H1 (cell line): Measurements from ENCODE around the gene DDX18. TPM values are rescaled to one million over a fixed set of nuclear protein-coding genes. Genes with fewer than 3 reads are reported as not detected.

Source experiments
- CTCF ChIA-PET: fragments of 300-600 bp; sonication (Branson Sonifier 250); formaldehyde crosslinking; loops from one replicate; lab custom pipeline; 2021; ENCODE audit not compliant: partially characterized antibody; lab: Charles Lee
- POLR2A ChIA-PET: fragments of 300-600 bp; sonication (Branson Sonifier 250); formaldehyde crosslinking; loops from one replicate; lab custom pipeline; 2021; ENCODE audit warnings: inconsistent platforms; ENCODE audit not compliant: partially characterized antibody; lab: Charles Lee
- DNase-seq, 2 experiments: peaks; one replicate each; pipeline versions ENCODE4 v3.0.0 to v3.0.0-alpha.2; 2010 to 2022; ENCODE audit warnings: low spot score in 2 of 2, low read depth in 1 of 2, mixed read lengths in 1 of 2
- FAIRE-seq: peaks from 2 replicates; lab custom pipeline; 2011; peaks lifted over from hg19 to GRCh38; lab: Jason Lieb, UNC
- H2AFZ ChIP-seq: 2 replicates; pipeline ENCODE4 v1.8.1; 2012; ENCODE audit warnings: low read length, inconsistent platforms
- H2AK5ac ChIP-seq: 2 replicates; pipeline ENCODE4 v1.6.1; 2013; ENCODE audit warnings: low read depth, low read length
- H2BK120ac ChIP-seq: replicated peaks from 2 replicates; pipeline ENCODE3; 2013; ENCODE audit warnings: low read depth, low read length, inconsistent platforms
- H2BK12ac ChIP-seq: 2 replicates; pipeline ENCODE4 v1.6.1; 2013; ENCODE audit warnings: low read depth, low read length
- H2BK15ac ChIP-seq: 2 replicates; pipeline ENCODE4 v1.6.1; 2013; ENCODE audit warnings: low read length
- H2BK20ac ChIP-seq: 2 replicates; pipeline ENCODE4 v1.6.1; 2013; ENCODE audit warnings: low read length
- H2BK5ac ChIP-seq: 2 replicates; pipeline ENCODE4 v1.6.1; 2013; ENCODE audit warnings: low read depth, low read length
- H3K14ac ChIP-seq: 2 replicates; pipeline ENCODE4 v1.6.1; 2013; ENCODE audit warnings: inconsistent platforms; ENCODE audit not compliant: insufficient read length
- H3K18ac ChIP-seq: 2 replicates; pipeline ENCODE4 v1.6.1; 2013; ENCODE audit warnings: low read length; ENCODE audit errors: extremely low read depth
- H3K23ac ChIP-seq: 2 replicates; pipeline ENCODE4 v1.6.1; 2013; ENCODE audit warnings: inconsistent platforms; ENCODE audit not compliant: insufficient read length
- H3K23me2 ChIP-seq: 2 replicates; pipeline ENCODE4 v1.6.1; 2013; ENCODE audit warnings: low read depth, low read length
- H3K27ac ChIP-seq: 2 replicates; pipeline ENCODE4 v1.6.1; 2011; ENCODE audit warnings: low read depth, low read length, inconsistent platforms
- H3K27me3 ChIP-seq, 4 experiments: replicated peaks in 1 of 4; 1 replicate in 1 of 4; 2 replicates in 3 of 4; pipeline versions ENCODE4 v1.6.1 to v1.8.1; 2011 to 2013; ENCODE audit warnings: low read length in 3 of 4, mild to moderate bottlenecking in 3 of 4, inconsistent platforms in 2 of 4, mixed read lengths in 2 of 4, moderate library complexity in 1 of 4; ENCODE audit not compliant: control insufficient read depth in 3 of 4, insufficient read depth in 3 of 4; ENCODE audit errors: extremely low read depth in 1 of 4
- H3K36me3 ChIP-seq, 4 experiments: 2 replicates each; pipeline versions ENCODE4 v1.6.1 to v1.8.1; 2011 to 2013; ENCODE audit warnings: mild to moderate bottlenecking in 4 of 4, low read length in 3 of 4, moderate library complexity in 2 of 4, control low read depth in 1 of 4, inconsistent platforms in 1 of 4; ENCODE audit not compliant: insufficient read depth in 4 of 4, control insufficient read depth in 2 of 4
- H3K4ac ChIP-seq: replicated peaks from 2 replicates; pipeline ENCODE3; 2013; ENCODE audit warnings: low read length, low read depth, mixed read lengths, inconsistent platforms; ENCODE audit not compliant: insufficient read length
- H3K4me1 ChIP-seq, 4 experiments: replicated peaks in 1 of 4; 1 replicate in 1 of 4; 2 replicates in 3 of 4; pipeline versions ENCODE4 v1.6.1 to v1.8.1; 2011 to 2013; ENCODE audit warnings: low read length in 3 of 4, inconsistent platforms in 2 of 4, mixed read lengths in 1 of 4; ENCODE audit not compliant: insufficient read depth in 4 of 4, control insufficient read depth in 3 of 4
- H3K4me2 ChIP-seq, 2 experiments: 2 replicates each; pipeline versions ENCODE4 v1.6.1 to v1.8.1; 2011 to 2013; ENCODE audit warnings: low read depth in 2 of 2, low read length in 2 of 2, control low read depth in 1 of 2, inconsistent platforms in 1 of 2, mild to moderate bottlenecking in 1 of 2; ENCODE audit not compliant: insufficient read depth in 1 of 2
- H3K4me3 ChIP-seq, 4 experiments: fragments of 200-600, 300-600 bp in 1 of 4; sonication (generic), shearing (Covaris generic), sonication (Bioruptor Twin) in 1 of 4; 2 replicates each; pipeline versions ENCODE4 v1.5.1 to v1.8.1; 2011 to 2016; ENCODE audit warnings: low read length in 4 of 4, low read depth in 3 of 4, control low read depth in 2 of 4, inconsistent platforms in 2 of 4, mild to moderate bottlenecking in 2 of 4, mixed read lengths in 1 of 4, moderate library complexity in 1 of 4; ENCODE audit not compliant: insufficient read depth in 2 of 4; ENCODE audit errors: extremely low read depth in 1 of 4
- H3K56ac ChIP-seq: replicated peaks from 2 replicates; pipeline ENCODE3; 2013; ENCODE audit warnings: low read depth, mild to moderate bottlenecking, mixed read lengths, low read length, inconsistent platforms; ENCODE audit not compliant: insufficient read length
- H3K79me1 ChIP-seq: 2 replicates; pipeline ENCODE4 v1.6.1; 2013; ENCODE audit warnings: low read depth, low read length, control low read depth
- H3K79me2 ChIP-seq, 2 experiments: 2 replicates each; pipeline versions ENCODE4 v1.6.1 to v1.8.1; 2012 to 2013; ENCODE audit warnings: low read length in 2 of 2, mild to moderate bottlenecking in 2 of 2, inconsistent platforms in 1 of 2; ENCODE audit not compliant: insufficient read depth in 2 of 2, control insufficient read depth in 1 of 2
- H3K9ac ChIP-seq, 4 experiments: replicated peaks in 1 of 4; 1 replicate in 1 of 4; 2 replicates in 3 of 4; pipeline versions ENCODE4 v1.6.1 to v1.8.1; 2011 to 2013; ENCODE audit warnings: low read depth in 3 of 4, low read length in 3 of 4, control low read depth in 2 of 4, mild to moderate bottlenecking in 2 of 4, moderate library complexity in 2 of 4, inconsistent platforms in 1 of 4; ENCODE audit errors: extremely low read depth in 1 of 4
- H3K9me3 ChIP-seq, 2 experiments: 2 replicates each; pipeline versions ENCODE4 v1.6.1 to v1.8.1; 2012 to 2013; ENCODE audit warnings: mild to moderate bottlenecking in 2 of 2, moderate library complexity in 2 of 2, control low read depth in 1 of 2, inconsistent platforms in 1 of 2, low read depth in 1 of 2, low read length in 1 of 2, mixed read lengths in 1 of 2; ENCODE audit not compliant: insufficient read depth in 2 of 2
- H4K20me1 ChIP-seq, 2 experiments: replicated peaks in 1 of 2; 2 replicates each; pipeline versions ENCODE3 to v1.8.1; 2011 to 2013; ENCODE audit warnings: inconsistent platforms in 2 of 2, low read length in 2 of 2, mild to moderate bottlenecking in 1 of 2; ENCODE audit not compliant: insufficient read depth in 2 of 2, control insufficient read depth in 1 of 2
- H4K5ac ChIP-seq: 2 replicates; pipeline ENCODE4 v1.6.1; 2013; ENCODE audit warnings: low read length, low read depth, mixed read lengths, inconsistent platforms; ENCODE audit not compliant: insufficient read length
- H4K8ac ChIP-seq: 2 replicates; pipeline ENCODE4 v1.8.0; 2013; ENCODE audit warnings: mild to moderate bottlenecking, moderate library complexity, low read length, inconsistent platforms; ENCODE audit not compliant: insufficient read depth; ENCODE audit errors: extremely low read depth
- H4K91ac ChIP-seq: replicated peaks from 2 replicates; pipeline ENCODE3; 2013; ENCODE audit warnings: low read length, mixed read lengths, inconsistent platforms; ENCODE audit not compliant: insufficient read length
- BRCA1 ChIP-seq: IDR thresholded peaks from 2 replicates; pipeline ENCODE4 v1.6.1; 2012; ENCODE audit warnings: low read depth, low read length, improper control_type of control experiment
- FOSL1 ChIP-seq: IDR thresholded peaks from 2 replicates; pipeline ENCODE4 v1.6.1; 2011; ENCODE audit warnings: mild to moderate bottlenecking, low read depth, low read length, moderate library complexity; ENCODE audit not compliant: insufficient read depth
- HDAC2 ChIP-seq, 2 experiments: fragments of 300-600 bp in 1 of 2; sonication (generic) in 1 of 2; IDR thresholded peaks; 2 replicates each; pipeline ENCODE4 v1.6.1; 2011 to 2012; ENCODE audit warnings: low read depth in 2 of 2, low read length in 2 of 2, mild to moderate bottlenecking in 2 of 2, moderate library complexity in 2 of 2, borderline replicate concordance in 1 of 2, inconsistent platforms in 1 of 2
- JUN ChIP-seq: IDR thresholded peaks from 2 replicates; pipeline ENCODE4 v1.6.1; 2011; ENCODE audit warnings: low read depth, mild to moderate bottlenecking, improper control_type of control experiment, low read length
- NRF1 ChIP-seq: IDR thresholded peaks from 2 replicates; pipeline ENCODE4 v1.6.1; 2011; ENCODE audit warnings: mild to moderate bottlenecking, low read depth, low read length, improper control_type of control experiment
- PHF8 ChIP-seq: fragments of 200-600 bp; sonication (generic); conservative IDR thresholded peaks from 2 replicates; pipeline ENCODE4 v1.7.1; 2012; ENCODE audit warnings: low read depth, mild to moderate bottlenecking, inconsistent platforms, low read length, moderate library complexity
- POU5F1 ChIP-seq: IDR thresholded peaks from 2 replicates; pipeline ENCODE4 v1.6.1; 2011; ENCODE audit warnings: low read depth, mild to moderate bottlenecking, low read length, moderate library complexity
- RFX5 ChIP-seq: IDR thresholded peaks from 2 replicates; pipeline ENCODE4 v1.6.1; 2011; ENCODE audit warnings: low read depth, low read length, improper control_type of control experiment, borderline replicate concordance
- RNF2 ChIP-seq: fragments of 200-900, 300-1000 bp; sonication (generic); IDR thresholded peaks from 2 replicates; pipeline ENCODE4 v1.7.1; 2016; ENCODE audit warnings: borderline replicate concordance, low read depth, mild to moderate bottlenecking, antibody characterized with exemption, low read length; ENCODE audit not compliant: poor library complexity, severe bottlenecking; ENCODE audit errors: missing control alignments
- SIRT6 ChIP-seq: IDR thresholded peaks from one replicate; pipeline ENCODE4 v1.7.1; 2012; ENCODE audit warnings: low read length, inconsistent platforms
- SP1 ChIP-seq: IDR thresholded peaks from 2 replicates; pipeline ENCODE4 v1.6.1; 2011; ENCODE audit warnings: low read depth, low read length
- SP4 ChIP-seq: IDR thresholded peaks from 2 replicates; pipeline ENCODE4 v1.6.1; 2012; ENCODE audit warnings: low read length, inconsistent platforms
- ZNF274 ChIP-seq: IDR thresholded peaks from 2 replicates; pipeline ENCODE4 v1.7.0; 2012; ENCODE audit warnings: low read length, borderline replicate concordance; ENCODE audit errors: extremely low read depth
- polyA plus RNA-seq, 7 experiments: library from polyadenylated mRNA; depleted of rRNA in 3 of 7; stranded (reverse) in 5 of 7; unstranded in 2 of 7; fragments of >200 nt in 5 of 7; fragments of 200-250 nt in 2 of 7; gene quantifications; 1 replicate in 5 of 7; 2 replicates in 1 of 7; 4 replicates in 1 of 7; pipeline versions ENCODE4 v1.2.1 to v1.2.3, GENCODE V29; 2011 to 2013; ENCODE audit warnings: missing spikeins in 2 of 7, mixed read lengths in 2 of 7
- total RNA-seq: library from RNA; stranded (reverse); fragmentation: NEBNext Ultra II Directional; extraction: Animal tissue kit (Norgen Biotek cat#: 25700); gene quantifications from 2 replicates; pipeline ENCODE4 v1.2.1, GENCODE V29; 2021
- TF ChIP-seq, protein P1 (sequence below): IDR thresholded peaks from 2 replicates; pipeline ENCODE4 v1.6.1; 2012; ENCODE audit warnings: low read length, inconsistent platforms

DDX18 gene
- total and polyA plus RNA-seq, 2 of the 8 experiments (the other 6 are each of a cell fraction or from before 2014, with no cell fraction given) = 31.3 to 119 TPM

GRCh38 chr2:117801826-117802225 lies 12.7 kb upstream of the DDX18 start:
- no peak overlapping the region for H3K9ac ChIP-seq
- DNase-seq = no peak
- H3K4me2 ChIP-seq = no peak overlapping the region
- no peak overlapping the region for H3K56ac ChIP-seq
- H2BK5ac ChIP-seq = no peak overlapping the region
- no peak overlapping the region for H3K4me3 ChIP-seq
- no peak overlapping the region for H4K5ac ChIP-seq
- no peak overlapping the region for H2AFZ ChIP-seq
- H3K4me1 ChIP-seq = no peaks in the 10 kb centered on the region
- H2BK20ac ChIP-seq = no peak overlapping the region
- no peak overlapping the region for H2BK12ac ChIP-seq
- POLR2A ChIA-PET = interaction anchor here (1.3 kb wide), 1 partner anchor 11 kb away, joined by 3 read pairs; no protein-coding TSS in a partner anchor
- H3K27ac ChIP-seq = no peak overlapping the region
- no peaks in the 10 kb centered on the region for H3K79me2 ChIP-seq
- H3K23me2 ChIP-seq = no peaks in the 10 kb centered on the region
- no peak overlapping the region for H2AK5ac ChIP-seq
- no peaks in the 10 kb centered on the region for H3K36me3 ChIP-seq
- no peak overlapping the region for H4K8ac ChIP-seq
- H3K23ac ChIP-seq = no peak overlapping the region
- H2BK120ac ChIP-seq = no peak overlapping the region
- no peak for FAIRE-seq
- no peaks in the 10 kb centered on the region for H3K79me1 ChIP-seq
- no peaks in the 10 kb centered on the region for H3K9me3 ChIP-seq
- no peak overlapping the region for H2BK15ac ChIP-seq
- no peak overlapping the region for H3K18ac ChIP-seq
- H3K27me3 ChIP-seq = no peaks in the 10 kb centered on the region; a peak in 1 of 7 replicates
- CTCF ChIA-PET = interaction anchor here (4.7 kb wide), 1 partner anchor 12 kb away, joined by 29 read pairs; the partner anchor contains the start of gene DDX18
- H3K14ac ChIP-seq = no peak overlapping the region
- H3K4ac ChIP-seq = no peak overlapping the region
- no peak overlapping the region for H4K91ac ChIP-seq
- H4K20me1 ChIP-seq = no peaks in the 10 kb centered on the region
- TF ChIP-seq SP1 (no peak), FOSL1 (no peak), BRCA1 (no peak), NRF1 (no peak), PHF8 (no peak), SP4 (no peak), HDAC2 (IDR thresholded peaks at IDR 0.05; ENCODE audit: borderline replicate concordance in 1 of 2, low read depth in 2 of 2, low read length in 2 of 2) (no peak), ZNF274 (no peak), RNF2 (no peak), RFX5 (no peak), POU5F1 (no peak), JUN (no peak), SIRT6 (no peak)
- TF ChIP-seq, protein P1, sequence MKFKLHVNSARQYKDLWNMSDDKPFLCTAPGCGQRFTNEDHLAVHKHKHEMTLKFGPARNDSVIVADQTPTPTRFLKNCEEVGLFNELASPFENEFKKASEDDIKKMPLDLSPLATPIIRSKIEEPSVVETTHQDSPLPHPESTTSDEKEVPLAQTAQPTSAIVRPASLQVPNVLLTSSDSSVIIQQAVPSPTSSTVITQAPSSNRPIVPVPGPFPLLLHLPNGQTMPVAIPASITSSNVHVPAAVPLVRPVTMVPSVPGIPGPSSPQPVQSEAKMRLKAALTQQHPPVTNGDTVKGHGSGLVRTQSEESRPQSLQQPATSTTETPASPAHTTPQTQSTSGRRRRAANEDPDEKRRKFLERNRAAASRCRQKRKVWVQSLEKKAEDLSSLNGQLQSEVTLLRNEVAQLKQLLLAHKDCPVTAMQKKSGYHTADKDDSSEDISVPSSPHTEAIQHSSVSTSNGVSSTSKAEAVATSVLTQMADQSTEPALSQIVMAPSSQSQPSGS = no peak
